Putamen (tissue), 1 donor: ENCODE measurements around the gene P2RY14.

Source experiments
- DNase-seq: peaks from one replicate; pipeline ENCODE4 v3.0.0-alpha.2; 2016; ENCODE audit warnings: low spot score

Gene P2RY14

DNA sequence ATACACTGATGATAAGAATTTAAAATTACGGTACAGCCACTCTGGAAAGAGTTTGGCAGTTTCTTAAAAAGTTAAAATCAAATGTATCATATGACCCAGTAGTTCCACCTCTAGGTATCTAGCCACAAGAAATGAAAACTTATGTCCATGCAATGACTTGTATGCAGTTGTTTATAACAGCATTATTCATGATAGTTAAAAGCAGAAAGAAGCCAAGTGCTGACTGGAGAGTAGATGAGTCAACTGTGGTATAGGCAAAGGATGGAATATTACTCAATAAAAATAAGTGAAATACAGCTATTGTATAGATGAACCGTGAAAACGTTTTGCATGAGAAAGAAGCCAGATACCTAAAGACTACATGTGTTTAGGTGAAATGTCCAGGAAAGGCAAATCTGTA lies 23.4 kb upstream of the P2RY14 start:
- DNase-seq: no peak

DNA sequence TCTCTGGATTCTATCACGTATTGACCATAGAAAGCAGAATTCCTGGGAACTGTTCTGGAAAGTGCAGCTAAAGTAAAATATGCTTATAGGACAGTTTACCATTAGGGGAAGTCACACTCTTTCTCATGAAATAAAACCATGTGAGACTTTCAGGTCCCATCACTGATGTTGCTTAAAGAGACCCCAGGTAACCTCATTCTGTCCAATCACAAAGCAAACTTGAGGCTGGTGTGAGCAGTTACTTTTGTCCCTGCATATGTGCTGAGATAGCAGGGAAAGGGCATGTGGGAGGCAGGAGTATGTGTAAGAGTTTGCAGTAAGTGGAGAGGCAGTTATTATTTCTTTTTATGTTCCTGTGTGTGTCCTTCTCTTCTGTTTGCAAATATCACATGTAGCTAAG lies 22.2 kb upstream of the P2RY14 start:
- DNase-seq: no peak

DNA sequence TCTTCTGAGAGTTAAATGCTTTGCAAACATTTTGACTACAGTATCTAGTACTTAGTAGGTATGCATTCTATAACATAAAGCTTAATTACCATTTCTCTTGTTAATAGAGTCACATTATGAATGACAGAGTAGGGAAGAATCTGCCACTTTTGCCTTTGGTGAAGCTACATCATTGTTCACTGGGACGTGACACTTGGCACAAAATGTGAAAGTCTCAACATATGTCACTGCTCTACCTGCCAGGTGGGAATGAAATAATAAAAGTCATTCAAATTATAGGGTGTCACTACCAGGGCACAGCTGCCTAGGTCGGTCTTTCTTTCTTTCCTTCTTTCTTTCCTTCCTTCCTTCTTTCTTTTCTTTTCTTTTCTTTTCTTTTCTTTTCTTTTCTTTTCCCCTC lies 20.7 kb upstream of the P2RY14 start:
- DNase-seq: no peak

DNA sequence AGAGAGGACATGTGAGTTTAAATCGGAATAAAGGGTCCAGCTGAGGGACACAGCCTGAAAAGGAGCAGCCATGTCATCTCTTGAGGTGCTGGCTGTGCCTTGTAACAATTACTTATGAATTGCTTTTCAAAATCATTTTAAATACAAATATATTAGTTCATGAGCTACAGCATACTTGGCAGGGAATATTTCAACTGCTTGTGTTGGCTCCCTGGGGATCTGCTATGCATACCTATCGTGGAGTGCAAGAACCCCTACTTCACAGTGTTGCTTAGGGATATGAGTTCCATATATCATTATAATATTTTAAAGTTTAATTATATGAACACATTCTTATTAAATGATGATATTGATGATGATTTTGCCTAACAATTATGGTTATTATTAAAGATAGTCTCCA lies 19.1 kb upstream of the P2RY14 start:
- DNase-seq: no peak

DNA sequence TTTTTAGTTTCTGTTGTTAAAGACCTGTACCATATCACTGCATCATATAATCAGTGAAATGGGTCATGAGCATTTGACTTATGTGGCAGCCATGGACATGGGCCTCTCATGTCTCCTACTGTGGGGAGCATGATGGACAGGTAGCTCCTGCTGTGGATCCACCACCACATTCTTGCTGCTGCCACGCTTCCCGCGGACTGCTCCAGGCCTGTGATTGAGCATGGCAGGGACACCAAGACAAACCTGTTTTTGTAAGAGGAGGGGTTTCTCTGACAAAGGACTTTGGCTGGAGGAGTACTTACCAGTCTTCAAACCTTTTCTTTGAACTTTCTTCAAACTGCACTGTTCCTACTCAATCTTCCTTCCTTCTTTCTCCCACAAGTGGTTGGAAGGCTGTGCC lies 17.9 kb upstream of the P2RY14 start:
- no peak for DNase-seq

DNA sequence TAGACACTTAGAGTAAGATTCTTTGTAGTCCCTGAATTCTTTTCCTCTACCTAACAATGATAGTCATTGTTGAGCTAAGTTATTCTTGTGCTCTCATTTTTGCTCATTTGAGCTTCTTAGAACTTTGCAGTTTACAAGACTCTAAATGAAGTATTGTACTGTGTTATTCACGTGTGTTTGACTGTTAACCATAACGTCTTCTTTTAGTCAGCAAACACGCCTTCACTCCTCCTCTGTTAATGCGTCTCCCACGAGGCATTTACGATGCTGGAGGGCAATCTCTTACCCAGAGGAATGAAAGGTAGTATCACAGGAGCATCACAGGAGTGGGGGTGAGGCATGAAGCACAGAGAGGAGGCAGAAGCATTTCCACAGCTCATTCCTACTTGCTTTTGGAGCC lies 14.8 kb upstream of the P2RY14 start:
- no peak for DNase-seq

DNA sequence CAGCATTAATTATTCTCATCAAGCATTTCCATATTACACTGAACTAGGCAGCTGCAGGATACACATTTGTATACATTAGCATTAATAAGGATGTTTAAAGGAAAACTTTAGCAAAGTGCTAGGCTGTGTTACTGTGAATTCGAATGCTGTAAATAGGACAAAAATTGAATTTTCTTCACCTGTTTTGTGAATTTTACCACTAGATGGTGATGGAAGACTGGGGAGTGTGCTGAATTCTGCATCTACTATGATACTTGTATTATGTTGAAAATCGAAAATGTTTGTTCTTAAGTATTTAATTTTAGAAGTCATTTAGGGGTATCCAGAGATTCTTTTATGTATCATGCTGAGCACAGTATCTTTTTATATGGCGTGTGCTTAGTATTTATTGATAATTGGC lies 12.3 kb upstream of the P2RY14 start:
- no peak for DNase-seq

DNA sequence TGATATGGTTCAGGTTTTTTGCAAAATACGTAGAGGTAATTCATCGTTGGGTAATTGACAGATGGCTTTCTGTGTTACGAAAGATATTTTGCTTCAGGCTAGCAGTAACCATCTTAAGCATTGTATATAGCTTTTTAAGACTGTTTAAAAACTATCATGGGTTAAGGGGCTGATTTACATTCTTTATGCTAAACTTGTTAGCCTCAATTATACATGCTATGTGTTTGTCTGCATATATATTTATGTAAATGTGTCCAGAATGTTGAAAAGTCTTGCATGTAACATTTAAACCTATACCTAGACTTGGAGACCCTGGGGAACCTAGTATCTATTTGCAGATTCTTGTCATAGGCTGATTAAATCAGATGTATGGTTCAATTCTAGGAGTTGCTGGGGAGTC lies 11.1 kb upstream of the P2RY14 start:
- no peak for DNase-seq

DNA sequence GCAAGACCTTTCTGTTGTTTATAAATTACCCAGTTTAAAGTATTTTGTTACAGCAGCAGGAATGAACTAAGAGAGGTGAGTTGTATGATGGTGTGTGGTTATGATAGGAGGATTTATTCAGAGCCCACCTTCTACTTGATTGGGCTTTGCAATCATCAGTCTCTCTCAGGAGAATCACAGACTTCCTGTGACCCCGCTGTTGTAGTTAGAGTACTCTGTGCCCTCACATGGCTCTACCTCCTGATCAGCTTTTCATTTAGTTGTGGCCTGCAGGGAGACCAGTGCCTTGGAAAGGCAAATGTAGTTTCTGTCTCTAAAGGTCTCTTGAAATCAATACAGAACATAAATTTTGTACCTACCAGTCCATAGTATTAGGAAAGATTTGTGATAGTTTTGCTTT lies 7.6 kb upstream of the P2RY14 start:
- DNase-seq: no peak

DNA sequence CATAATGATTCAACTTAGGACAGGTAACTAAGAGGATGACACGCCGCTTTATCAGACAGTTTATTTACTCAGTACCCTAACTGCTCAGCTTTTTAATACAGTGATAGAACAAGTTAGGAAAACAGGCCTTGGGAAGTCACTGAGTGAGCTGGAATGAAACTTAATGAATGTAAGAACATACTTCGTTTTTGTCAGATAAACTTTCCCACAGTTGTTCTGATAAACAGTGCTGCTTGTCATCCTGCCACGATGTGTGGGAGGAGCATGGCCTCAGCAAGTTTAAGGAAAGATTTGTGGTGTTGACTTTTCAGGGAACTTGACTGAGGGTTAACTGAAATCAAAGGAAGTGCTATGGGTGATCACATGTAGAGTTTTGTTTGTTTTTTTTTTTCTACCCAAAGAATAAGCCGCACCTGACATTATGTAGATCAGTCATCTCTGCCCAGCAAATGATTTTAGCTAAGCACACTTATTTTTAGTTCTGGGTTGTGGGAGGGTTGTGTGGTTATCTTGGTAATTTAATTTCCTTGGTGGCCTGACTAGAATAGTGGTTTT lies 5.6 kb upstream of the P2RY14 start:
- no peak for DNase-seq

DNA sequence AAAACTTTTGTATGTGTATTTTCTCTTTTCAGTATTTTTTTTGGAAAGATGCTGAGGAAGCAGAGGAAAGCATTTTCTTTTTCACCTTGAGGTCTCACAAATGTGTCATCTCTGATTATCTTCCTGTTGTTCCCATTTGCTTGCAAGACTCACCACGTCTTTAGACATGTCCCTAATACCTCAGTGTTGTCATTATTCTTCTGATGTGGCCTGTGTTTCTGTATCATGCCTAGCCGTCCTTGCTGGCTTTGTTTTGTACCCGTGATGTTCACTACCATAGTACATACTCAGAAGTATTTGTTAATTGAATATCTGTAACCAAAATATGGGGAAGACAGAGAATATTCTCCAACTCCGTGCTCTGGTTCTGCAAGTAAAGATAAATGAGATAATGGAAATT lies 5.0 kb upstream of the P2RY14 start:
- no peak for DNase-seq

DNA sequence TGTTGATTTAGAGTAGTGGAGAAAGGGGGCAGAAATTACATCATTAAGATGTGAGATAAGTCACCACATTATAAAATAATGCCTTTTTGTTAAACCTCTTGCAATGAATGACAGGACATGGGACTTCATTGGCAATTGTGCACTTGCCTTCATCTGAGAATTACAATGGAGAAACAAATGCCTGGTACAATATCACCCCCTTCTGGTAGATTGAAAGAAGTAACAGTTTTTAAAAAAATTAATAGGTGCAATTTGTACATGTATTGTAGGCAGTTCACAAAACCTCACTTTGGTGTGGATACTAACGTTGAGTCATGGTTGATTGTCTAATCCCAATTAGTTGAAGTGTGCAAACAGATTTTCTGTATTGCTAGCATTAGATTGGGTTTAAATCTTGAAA lies 4.6 kb upstream of the P2RY14 start:
- DNase-seq: peak; percentile 66

DNA sequence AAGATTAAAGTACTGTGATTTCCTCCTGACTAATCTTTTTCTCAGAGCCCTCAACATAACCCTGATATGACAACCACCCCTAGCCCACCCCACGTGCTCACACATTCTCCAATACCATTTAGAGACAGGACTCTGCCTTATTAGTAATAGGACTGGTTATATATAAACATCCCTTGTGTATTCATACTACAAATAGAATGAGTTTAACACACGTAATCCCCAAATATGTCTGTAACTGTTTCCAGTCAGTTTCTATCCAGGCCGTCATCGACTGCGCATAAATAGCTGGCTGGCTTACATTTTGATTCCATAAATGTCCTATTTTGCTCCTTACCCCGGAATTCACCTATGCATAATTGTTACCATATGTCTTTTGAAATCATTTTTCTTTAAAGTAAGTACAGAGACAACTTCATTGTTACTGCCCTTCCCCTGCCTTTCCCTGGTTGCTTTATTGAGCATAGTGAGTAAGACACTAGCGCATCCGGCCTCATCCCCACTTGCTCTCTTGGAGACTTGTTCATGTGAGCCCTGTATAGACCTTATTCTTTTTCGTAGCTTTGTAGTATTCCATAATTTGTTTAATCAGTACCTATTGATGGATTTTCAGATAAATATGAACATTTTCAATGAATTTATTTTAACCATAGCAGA lies 3.5 kb upstream of the P2RY14 start:
- no peak for DNase-seq

DNA sequence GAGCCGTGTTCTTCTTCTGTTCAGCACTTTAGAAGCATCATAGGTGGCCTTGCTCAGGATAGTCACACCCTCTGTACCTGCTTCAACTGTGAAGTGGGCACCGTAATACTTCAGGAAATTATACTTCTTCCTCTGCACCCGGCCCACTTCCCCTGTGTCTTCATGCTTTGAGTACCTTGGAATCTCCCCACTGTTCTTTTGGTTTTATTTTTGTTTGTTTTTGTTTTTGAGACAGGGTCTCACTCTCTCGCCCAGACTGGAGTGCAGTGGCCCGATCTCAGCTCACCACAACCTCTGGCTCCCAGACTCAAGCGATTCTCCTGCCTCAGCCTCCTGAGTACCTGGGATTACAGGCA lies 1.7 kb downstream of the P2RY14 start:
- DNase-seq: no peak

DNA sequence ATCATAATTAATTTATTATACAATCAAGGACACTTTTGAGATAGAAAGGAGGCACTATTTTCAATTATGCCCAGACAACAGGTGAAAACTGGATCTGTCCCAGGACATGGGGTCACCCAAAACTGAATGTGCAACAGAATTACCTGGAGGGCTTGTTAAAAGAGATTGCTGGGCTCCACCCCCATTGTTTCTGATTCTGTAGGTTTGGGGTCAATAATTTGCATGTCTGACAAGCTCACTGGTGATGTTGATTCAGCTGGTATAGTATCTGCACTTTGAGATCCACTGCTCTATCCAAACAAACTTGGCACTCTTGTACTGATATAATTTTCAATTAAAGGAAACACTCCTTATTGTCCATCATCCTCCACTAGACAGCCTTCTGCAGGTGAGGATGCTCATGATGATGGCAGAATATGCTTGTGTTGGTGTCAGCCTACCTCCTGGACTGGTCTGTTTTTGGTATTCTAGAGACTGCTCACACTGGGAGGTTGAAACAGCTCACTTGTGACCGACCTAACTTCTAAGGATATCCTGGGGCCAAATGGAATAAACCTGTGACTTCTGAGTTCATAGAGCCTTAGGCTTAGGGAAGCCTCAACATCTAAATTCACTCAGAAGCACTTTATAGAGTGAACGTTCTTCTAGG lies 2.2 kb downstream of the P2RY14 start:
- no peak for DNase-seq

DNA sequence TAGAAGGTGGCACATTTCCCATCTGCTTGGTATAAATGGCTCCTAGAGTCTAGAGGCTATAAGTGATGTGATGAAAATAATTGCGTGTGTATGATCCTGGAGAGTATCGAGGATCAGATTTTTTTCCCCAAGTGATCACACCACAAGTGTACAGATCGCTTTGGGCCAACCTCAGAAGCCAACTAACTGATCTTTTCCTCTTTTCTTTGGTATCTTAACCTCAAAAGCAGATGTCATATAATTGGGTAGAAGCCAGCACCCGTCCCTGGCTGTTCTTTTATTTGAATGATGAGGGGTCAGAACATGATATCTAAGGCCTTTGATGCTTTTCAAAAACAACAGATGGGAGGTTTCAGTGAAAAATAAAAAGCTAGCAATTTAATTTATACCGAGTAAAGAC lies 3.3 kb downstream of the P2RY14 start:
- DNase-seq: no peak

DNA sequence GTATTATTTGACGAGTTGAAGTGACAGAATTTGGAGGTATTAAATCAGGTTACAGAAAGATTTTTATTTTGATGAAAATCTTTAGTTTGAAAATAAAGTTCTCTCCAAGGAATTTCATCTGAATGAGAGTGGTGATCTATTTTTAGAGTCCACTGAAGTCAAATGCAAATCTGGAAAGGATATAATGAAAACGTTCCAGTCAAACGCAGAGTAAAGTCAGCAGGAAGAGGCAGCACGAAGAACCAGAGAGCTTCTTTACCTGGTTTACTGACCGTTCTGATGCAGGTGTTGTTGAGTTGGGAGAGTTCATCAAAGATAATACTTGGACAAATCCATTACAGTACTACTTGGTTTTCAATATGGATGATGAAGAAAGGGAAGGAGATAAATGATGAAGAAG lies 8.7 kb downstream of the P2RY14 start:
- no peak for DNase-seq

DNA sequence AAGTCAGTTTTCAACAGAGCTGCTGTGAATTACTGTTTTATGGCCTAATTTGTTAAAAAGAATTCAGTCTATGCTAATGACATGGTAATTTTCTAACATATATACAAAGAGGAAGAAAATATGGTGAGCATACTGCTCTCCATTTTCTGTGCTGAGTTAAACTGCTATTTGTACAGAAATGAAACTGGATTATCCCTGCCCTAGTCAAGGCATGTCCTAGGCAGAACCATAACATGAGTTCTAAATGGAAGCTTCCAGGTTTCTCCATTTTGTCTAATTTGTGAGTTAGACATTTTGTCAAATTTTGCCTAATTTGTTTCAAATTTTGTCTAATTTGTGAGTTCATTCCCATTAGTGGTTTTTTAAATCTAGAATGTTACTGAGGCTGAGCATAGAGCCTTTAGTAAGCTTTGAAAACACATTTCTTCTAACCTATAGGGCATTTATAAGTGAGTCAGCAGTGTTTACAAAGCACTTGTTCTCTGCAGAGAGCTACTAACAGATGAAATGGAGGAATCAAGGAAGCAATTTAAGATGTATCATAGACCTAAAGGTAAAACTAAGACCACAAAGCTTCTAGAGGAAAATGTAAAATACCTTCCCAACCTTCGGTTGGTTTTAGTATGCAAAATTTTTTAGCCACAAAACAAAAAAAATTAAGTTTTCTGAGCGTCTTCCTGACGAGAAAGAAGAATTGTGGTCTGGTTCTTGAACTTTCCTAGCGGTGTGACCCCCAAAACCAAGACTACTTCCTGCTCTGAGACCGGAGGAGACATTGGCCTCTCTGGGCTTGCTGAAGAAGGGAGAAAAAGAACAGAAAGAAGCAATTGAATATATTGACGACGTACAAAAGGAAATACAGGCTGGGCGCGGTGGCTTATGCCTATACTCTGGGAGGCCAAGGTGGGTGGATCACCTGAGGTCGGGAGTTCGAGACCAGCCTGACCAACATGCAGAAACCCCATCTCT lies 9.8 kb downstream of the P2RY14 start:
- no peak for DNase-seq

DNA sequence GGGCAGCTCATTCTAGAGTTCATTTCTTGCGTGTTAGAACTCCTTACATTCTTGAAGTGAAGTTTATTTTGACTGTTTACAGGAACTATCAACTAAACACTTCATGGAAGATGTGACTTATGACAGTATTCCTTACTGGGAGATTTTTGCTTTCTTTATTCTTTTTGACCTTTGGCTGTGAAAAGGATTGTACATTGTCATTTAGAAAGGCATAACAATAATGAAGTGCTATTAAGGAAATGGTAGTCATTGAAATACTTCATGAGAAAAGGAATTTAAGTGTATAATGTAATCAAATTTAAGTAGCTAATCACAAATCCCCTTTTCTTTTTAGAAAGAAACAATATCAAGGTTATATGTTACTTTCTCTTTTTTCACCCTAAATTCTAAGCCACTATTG lies 11.3 kb downstream of the P2RY14 start:
- no peak for DNase-seq

DNA sequence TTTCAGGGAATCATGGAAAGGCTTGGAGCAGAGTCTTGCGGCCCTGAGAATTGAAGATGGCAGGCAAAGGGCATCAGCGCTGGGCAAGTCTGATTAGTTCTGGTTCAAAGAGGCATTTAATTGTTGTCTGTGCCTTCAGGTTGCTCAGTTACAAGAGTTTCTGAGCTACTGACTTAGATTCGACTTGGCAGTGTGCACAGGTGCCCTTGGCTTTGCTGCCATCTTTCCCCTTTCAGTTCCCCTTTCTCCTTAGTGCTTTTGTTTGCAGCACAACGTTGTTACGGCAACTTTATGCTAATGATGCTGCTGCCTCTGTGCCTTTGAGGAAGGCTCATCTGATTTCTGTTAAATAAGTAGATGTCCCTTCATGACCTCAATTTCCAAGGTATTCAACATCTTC lies 12.5 kb downstream of the P2RY14 start:
- no peak for DNase-seq

DNA sequence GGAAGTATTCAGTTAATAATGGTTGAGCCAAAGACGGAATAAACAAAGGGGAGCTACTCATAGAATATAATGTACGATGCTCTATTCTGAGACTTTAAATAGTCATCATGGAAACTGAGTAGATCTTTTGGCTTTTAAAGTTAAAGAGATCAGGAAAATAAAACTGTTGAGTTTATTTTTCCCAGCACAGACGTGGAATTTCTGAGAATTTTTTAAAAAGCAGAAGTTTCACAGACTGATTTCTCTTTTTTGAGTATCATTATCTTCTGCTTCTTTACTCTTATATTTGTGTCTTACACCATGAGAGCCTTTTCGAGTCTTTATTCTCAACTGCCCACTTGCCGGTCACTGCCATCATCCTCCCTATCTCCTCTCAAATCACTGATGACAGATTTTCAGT lies 13.2 kb downstream of the P2RY14 start:
- no peak for DNase-seq

DNA sequence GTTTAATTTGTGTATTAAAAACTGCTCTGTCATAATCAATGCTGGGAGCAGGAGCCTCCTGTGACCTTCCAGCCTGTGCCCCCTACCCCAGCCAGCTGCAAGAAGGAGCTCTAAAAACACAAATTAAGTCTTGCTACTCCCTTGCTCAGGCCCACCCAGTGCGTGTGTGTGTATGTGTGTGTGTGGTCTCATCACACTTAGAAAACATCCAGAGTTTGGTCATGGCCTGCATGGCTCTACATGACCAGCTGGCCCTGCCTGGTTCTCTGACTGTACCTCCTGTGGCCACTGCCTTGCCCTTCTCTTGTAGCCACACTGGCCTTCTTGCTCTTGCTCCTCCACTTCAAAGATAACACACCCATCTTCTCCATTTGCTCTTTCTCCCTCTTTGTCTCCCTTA lies 13.7 kb downstream of the P2RY14 start:
- DNase-seq: no peak
